ENCODE data around the gene EVA1A.

Gene EVA1A

DNA sequence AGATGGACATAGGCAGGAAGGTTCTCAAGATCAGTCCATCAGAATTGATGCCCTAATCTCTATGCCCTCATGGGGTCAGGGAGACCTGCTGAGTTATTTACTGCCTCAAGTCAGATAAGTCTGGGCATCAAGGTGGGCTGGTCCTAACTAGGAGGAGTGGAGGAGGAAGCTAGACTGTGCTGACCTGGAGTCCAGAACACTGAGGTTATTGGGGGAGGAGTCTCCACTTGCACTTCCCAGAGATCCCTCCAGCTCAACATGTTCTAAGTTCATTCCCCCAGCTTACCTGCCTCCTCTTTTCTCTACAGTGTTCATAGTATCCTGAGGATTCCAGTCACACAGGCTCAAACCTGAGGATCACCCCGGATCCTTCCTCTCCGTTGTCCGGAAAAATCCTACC lies 19.3 kb downstream of the EVA1A start:
- no peak for DNase-seq (ENCODE audit: low spot score)

DNA sequence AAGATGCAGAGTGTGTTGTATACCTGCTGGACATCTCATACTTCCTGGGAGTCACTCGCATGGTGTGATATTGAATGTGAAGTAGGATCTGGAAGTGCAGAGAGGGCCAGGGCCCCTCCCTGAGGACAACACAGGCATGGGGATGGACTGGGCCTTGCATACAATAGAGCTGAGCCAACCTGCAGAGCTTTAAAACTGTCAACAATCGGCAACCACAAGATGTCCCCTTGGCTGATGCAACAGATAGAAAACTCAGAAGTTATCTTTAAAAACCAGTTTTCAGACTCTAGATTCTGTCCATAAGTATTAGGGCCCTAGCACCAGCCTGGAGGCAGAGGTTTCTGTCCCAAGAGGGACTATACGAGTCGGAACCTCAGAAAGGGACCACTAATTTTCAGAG lies 19.7 kb downstream of the EVA1A start:
- peak; percentile 40 for DNase-seq (ENCODE audit: low spot score)

DNA sequence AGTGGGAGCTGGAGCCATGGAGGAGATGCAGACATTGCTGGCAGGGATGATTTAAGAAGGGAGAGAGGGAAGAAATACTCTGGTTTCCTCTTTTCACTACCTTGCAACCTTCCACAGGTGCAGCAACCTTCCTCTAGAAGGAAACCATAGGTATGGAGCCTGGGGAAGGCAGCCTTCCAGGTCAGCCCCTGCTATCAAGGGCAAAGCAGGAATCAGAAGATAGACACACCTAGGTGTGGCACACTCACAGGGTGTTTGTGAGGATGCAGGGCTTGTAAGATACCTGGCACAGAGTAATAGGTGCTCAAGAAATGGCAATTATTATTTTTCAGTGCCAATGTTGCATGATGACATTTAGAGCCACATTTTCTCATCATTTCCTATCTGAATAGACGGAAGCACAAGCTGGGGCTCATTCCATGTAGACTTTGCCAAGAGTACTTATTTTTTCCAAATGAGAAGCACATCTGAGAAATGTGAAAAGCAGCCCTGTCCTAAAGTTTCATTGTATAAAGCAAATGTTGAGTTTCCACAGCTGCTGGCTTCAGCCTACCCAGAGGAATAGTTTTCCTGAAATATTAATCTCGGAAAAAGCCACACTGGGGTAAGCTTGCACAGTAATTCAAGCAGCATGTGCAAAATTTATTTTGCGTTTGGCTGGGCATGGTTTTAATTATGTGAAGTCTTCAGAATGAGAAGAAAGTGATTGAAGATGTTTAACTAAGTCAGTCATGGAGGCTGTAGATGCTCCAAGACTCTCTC lies 20.6 kb downstream of the EVA1A start:
- DNase-seq (ENCODE audit: low spot score) = peak; percentile 60

- no peak for DNase-seq (ENCODE audit: low spot score)
Measured at GRCh38 chr2:75538521-75539490, 21.9 kb downstream of the EVA1A start.

GRCh38 chr2:75537658-75538057 lies 23.1 kb downstream of the EVA1A start:
- no peak for DNase-seq (ENCODE audit: low spot score)

DNA sequence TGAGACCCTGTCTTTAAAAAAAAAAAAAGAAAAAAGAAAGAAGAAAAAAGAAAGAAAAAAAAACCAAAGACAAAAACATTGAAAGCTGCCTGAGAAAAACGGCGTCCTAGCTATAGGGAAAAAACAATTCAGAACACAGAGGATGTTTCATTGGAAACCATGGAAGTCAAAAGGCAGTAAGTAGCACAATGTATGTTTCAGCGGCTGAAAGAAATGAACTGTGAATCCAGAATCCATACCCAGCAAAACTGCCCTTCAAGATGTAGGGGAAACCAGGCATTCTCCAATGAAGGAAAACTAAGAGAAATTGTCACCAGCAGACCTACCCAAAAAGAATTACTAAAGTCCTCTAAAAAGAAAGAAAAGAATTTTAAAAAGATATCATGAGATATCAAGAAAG lies 27.6 kb downstream of the EVA1A start:
- DNase-seq (ENCODE audit: low spot score) = no peak

DNA sequence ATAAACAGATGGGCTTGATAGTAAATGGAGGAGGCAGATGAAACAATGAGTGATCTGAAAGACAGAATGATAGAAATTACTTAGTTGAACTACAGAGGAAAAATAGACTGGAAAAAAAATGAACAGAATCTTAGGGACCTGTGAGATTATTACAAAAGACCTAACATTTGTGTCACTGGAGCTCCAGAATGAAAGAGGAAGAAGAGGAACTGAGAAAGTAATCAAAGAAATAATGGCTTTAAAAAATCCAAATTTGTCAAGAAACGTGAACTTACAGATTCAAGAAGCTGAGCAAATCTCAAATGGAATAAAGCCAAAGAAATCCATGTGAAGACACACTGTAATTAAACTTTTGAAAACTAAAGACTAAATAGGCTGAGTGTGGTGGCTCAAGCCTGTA lies 28.3 kb downstream of the EVA1A start:
- DNase-seq (ENCODE audit: low spot score) = no peak

GRCh38 chr2:75528221-75528977 lies 32.3 kb downstream of the EVA1A start:
- DNase-seq (ENCODE audit: low spot score) = no peak

DNA sequence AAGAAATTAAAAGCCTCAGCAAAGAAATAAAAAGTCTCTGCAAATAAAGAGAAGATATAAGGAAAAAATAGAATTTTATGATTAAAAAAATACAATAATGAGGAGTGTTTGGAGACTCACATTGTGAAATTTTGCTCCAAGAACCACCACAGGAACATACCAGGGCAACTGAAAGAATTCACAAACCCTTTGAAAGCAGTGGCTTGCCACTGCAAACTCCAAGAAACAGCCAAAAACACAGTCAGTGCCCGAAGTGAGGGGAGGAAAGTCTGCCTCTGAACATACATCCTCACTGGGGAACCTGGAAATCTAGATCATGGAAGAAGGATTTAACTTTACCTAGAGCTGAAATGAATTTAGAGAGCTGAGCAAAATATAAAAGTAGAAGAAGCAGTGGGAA lies 33.1 kb downstream of the EVA1A start:
- no peak for DNase-seq (ENCODE audit: low spot score)

DNA sequence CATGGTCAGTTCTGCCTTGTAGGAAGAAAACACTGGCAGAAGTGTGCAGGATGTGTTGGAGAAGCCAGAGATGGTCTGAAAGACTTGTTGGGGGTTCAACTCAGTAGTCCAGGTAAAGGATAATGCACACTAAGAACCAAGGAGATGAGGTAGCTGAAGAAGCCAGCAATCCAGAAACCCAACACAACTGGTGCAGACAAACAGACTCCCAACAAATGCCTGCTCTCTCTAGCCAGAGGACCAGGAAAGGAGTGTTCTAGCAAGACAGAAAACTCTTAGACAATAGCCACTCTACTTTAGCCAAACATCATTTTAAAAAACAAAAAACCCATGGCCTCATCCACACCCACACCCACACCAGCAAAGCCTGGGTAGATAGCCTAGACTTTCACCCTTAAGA lies 33.9 kb downstream of the EVA1A start:
- no peak for DNase-seq (ENCODE audit: low spot score)

- DNase-seq (ENCODE audit: low spot score) = no peak
Measured at GRCh38 chr2:75525434-75526310, 35.1 kb downstream of the EVA1A start.

DNA sequence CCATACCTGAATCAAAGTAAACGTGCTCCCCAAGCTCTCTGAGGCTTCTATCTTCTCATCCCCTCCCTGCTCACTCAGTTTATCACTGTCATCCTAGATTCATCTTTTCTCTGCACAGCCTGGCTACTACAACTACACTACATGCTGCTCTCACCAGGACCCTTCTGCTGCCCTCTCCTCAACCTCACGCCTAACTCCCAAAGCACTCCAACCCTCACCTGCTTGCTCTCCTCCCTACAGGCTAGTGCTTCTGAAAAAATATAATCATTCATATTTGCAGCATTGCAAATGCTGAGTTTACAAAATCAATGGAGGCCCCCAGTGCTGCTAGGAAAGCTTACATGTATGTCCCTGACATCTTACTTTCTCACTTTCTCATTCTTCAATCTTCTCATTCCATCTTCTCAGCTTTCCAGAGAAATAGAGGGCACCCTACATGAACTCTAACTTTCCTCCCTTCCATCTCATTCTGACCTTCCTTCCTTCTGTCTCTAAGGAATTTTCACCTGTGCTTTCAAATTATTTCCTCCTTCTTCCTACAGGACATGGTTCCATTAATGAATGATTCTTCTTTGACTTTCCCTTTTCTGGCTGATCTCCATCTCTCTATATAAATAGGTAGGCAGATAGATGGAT lies 36.3 kb downstream of the EVA1A start:
- DNase-seq (ENCODE audit: low spot score) = no peak

DNA sequence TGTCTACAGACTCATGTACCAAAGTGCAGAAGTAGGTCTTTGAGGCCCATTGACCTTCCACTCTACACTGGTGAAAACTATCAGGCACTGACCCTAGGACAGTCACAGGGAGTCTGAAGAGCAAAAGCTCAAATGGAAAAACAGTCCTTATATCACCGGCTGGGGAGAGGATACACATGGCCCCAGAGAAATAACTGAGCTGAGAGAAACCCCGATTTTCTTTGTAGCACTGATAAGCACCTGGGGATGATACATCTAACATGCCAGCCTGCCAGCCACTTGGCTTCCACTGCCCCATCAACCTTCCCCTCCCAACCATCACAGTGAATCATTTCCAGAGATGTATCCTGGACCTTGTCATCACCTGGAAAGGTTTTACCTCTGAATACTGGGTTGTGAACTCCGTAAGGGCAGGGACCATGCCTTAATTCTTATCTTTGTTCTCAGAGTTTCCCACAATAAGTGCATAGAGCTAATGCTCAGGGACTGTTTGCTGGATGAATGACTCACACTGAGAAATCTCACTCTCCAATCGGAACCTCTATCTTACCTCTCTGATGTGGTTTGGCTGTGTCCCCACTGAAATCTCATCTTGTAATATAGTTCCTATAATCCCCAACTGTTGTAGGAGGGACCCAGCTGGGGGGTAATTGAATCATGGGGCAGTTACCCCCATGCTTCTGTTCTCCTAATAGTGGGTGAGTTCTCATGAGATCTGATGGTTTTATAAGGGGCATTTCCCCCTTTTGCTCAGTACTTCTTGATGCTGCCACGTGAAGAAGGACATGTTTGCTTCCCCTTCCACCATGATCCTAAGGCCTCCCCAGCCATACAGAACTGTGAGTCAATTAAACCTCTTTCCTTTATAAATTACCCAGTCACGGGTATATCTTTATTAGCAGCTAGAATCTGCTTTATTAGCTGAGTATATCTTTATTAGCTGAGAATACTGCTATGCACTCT lies 37.1 kb downstream of the EVA1A start:
- DNase-seq (ENCODE audit: low spot score) = peak; percentile 30

- no peak for DNase-seq (ENCODE audit: low spot score)
Measured at GRCh38 chr2:75522543-75523312, 38.0 kb downstream of the EVA1A start.

- no peak for DNase-seq (ENCODE audit: low spot score)
Measured at GRCh38 chr2:75521225-75521872, 39.4 kb downstream of the EVA1A start.

DNA sequence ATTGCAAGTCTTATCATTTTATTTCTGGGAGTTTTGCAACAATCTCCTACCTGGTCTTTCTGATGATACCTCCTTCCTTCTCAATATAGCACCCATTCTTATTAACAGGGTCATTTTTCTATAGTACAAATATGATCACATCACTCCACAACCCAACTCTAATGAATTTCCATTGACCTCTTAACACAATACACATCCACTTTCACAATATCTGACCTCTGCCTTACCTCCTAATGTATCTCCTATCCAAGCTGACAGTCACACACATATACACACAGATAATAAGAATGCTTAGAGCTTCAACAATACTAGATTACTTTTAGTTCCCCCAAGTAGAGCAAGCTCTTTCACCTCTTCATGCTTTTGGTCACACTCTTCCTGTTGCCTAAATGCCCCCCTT lies 40.9 kb downstream of the EVA1A start:
- no peak for DNase-seq (ENCODE audit: low spot score)

DNA sequence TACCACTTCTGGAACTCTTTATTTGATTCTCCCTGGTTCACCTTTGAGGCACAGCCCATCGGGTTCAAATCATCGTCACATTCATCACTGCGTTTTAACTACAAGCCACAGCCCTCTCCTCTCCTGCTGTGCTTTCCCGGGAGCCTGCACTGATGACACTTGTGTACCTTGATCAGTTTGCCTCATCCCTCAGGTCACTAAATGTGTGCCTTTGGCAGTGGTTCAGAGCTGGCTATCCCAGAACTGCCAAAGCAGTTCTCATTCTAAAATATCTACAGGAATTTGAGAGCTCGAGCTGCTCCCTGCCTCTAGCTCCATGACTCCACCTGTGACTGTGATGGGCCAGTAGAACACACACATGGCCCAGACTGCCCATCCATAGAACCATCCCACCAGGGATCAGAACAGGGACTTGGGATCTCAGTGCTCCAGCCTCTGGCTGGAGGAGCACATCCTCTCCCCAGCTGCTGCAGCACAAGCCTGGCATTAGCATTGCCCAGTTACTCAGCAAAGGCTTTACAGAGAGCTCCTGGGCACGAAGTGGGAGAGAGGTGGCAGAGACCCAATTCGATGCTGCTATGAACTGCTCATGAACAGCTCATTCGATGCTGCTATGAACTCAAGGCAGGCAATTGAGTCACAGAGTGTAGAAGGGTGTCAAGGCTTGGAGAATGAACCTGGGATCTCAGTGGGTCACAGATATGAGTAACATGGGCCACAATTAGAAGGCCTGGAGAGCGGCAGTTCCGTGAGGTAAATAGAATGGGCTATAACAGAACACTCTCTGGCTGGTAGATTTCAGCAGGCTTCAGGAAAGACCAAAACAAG lies 41.9 kb downstream of the EVA1A start:
- no peak for DNase-seq (ENCODE audit: low spot score)
